Pons (tissue), 1 donor: ENCODE data around the gene AGPAT1.
"Not testable (repeated sequence)": the region's sequence is repeated elsewhere in the genome, so short reads cannot be mapped to it uniquely, and the experiment has no call there.

Experiments
- DNase-seq: peaks from one replicate; pipeline ENCODE4 v3.0.0-alpha.2; 2016; ENCODE audit warnings: low spot score

The AGPAT1 gene

DNA sequence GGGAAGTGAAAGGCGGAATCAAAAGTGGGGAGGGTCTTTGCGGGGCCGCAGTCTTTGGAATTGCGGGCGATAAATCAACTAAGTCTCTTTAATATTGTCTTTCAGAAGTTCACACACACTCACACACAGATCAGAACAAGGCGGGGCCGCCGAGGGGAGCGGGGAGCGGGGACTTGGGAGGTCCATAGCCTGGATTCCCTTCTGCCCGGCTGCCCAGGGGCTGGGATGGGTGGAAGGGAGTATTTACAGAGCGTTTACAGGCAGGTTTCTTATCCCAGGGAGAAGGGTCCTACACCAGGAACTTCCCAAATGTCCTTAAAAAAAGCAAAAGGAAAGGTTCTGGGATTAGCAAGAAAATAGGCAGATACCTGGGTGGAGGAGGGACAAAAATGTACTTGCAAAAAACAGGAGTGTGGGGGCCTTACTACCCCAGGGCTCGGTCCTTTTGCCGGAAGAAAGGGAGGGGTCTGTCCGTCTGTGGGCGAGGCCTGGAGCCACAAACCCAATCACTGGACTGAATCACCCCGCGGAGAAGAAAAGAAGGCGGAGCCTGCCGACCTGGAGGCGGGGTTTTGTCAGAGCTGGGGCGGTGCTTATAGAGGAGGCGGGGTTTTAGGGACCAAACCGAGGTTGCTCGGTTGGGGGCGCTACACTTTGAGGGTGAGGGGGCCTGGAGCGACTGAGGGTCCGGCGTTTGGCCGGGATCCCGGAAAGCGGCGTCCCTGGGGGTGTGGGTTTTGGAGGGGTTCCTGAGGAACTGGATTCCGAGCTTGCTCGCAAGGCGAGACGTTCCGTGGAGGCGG is 27.4 kb downstream of the AGPAT1 start:
- no peak for DNase-seq

GRCh38 chr6:32147401-32148132 is 28.3 kb downstream of the AGPAT1 start:
- no peak for DNase-seq

GRCh38 chr6:32146687-32147086 is 29.2 kb downstream of the AGPAT1 start:
- no peak for DNase-seq

- no peak for DNase-seq
Observed at GRCh38 chr6:32146287-32146686, 29.6 kb downstream of the AGPAT1 start.

DNA sequence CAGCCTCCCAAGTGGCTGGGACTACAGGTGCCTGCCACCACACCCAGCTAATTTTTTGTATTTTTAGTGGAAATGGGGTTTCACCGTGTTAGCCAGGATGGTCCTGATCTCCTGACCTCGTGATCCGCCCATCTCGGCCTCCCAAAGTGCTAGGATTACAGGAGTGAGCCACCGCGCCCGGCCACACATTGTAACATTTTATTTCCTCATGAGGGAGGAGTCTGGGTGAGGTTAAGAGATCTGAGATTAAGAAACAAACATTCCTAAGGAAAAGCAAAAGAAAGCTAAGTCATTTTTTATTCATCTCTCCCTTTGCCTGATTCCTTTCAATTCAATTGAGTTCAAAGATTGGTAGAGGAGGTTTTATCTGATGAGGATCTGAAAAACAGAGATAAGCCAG is 31.6 kb downstream of the AGPAT1 start:
- DNase-seq, result not testable (repeated sequence)

GRCh38 chr6:32140420-32141046 is 35.4 kb downstream of the AGPAT1 start:
- no peak for DNase-seq

DNA sequence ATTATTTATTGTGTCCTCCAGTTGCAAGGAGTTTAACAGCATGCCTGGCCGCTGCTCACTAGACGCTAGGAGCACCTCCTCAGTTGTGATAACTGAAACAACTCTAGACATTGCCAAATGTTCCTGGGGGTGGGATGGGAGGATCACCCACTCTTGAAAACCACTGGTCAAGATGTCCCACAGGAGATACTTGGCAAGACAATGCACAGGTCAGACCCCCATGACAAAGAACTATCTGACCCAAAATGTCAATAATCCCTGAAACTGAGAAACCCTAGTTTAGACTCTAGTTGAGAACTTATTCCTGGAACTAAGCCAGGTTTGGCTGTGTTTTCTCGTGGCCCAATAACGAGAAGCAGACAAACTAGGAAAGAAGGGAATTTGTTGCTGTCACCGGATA is 36.3 kb downstream of the AGPAT1 start:
- no peak for DNase-seq

- DNase-seq, result no peak
Observed at GRCh38 chr6:32137454-32137853, 38.4 kb downstream of the AGPAT1 start.

- no peak for DNase-seq
Observed at GRCh38 chr6:32133786-32134185, 42.1 kb downstream of the AGPAT1 start.

GRCh38 chr6:32132110-32132509 is 43.8 kb downstream of the AGPAT1 start:
- DNase-seq, result no peak

DNA sequence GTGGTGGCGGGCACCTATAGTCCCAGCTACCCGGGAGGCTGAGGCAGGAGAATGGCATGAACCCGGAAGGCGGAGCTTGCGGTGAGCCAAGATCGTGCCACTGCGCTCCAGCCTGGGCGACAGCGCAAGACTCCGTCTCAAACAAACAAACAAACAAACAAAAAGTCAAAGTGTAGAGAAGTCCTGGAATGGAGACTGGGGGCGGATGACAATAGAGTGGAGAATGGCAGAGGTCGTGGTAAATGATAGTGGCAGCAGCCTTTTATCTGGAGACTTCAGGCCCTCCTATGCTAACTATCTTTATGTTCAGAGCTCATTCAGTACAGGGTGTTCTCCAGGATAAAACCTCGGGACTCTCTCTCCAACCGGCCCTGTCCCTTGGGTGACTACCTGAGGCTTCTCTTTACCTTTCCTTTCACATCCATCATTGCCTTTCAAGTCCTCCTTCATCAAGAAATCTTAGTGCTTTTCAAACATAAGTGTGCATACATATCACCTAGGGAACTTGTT is 44.4 kb downstream of the AGPAT1 start:
- DNase-seq, result no peak

- DNase-seq, result no peak
Observed at GRCh38 chr6:32129297-32130088, 46.4 kb downstream of the AGPAT1 start.

- DNase-seq, result no peak
Observed at GRCh38 chr6:32128751-32129296, 47.1 kb downstream of the AGPAT1 start.

GRCh38 chr6:32127717-32128592 is 47.9 kb downstream of the AGPAT1 start, which contains the start of gene ATF6B:
Gene ATF6B (minus strand): TSS chr6:32128246. CDS start chr6:32128207, 39 bp downstream.
- DNase-seq, result peak; percentile 100

DNA sequence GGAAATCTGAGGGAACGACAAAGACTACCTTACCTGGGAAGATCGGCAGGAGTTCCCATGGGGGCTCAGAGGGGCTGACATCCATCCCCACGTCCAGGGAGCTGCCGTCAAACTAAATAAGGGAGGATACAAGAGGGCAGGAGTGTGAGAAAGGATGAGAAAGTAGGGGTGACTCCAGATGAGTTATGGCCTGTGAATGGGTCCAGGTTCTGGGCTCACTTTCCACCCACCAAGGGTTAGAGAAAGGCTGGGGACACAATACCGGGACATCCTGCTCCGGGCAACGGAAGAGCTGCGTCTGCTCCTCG is 48.5 kb downstream of the AGPAT1 start:
- no peak for DNase-seq

- no peak for DNase-seq
Observed at GRCh38 chr6:32126880-32127279, 49.0 kb downstream of the AGPAT1 start.

- DNase-seq, result no peak
Observed at GRCh38 chr6:32123681-32124080, 52.2 kb downstream of the AGPAT1 start.

DNA sequence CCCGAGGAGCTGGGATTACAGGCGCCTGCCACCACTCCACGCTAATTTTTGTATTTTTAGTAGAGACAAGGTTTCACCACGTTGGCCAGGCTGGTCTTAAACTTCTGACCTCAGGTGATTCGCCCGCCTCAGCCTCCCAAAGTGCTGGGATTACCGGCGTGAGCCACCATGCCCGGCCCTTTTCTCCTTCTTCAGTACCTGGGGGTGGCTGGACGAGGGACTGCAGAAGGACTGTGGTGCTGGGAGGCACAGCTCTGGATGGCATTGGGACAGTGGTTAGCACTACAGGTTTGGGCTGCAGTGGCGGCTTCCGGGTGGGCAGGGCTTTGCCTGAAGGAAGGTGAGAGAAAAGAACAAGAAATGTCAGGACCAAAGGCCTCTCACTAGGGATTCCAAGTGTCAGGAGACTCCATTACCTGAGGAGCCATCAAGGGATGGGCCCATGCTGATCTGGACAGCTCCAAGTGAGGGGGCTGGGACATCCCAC is 55.3 kb downstream of the AGPAT1 start:
- DNase-seq, result no peak

DNA sequence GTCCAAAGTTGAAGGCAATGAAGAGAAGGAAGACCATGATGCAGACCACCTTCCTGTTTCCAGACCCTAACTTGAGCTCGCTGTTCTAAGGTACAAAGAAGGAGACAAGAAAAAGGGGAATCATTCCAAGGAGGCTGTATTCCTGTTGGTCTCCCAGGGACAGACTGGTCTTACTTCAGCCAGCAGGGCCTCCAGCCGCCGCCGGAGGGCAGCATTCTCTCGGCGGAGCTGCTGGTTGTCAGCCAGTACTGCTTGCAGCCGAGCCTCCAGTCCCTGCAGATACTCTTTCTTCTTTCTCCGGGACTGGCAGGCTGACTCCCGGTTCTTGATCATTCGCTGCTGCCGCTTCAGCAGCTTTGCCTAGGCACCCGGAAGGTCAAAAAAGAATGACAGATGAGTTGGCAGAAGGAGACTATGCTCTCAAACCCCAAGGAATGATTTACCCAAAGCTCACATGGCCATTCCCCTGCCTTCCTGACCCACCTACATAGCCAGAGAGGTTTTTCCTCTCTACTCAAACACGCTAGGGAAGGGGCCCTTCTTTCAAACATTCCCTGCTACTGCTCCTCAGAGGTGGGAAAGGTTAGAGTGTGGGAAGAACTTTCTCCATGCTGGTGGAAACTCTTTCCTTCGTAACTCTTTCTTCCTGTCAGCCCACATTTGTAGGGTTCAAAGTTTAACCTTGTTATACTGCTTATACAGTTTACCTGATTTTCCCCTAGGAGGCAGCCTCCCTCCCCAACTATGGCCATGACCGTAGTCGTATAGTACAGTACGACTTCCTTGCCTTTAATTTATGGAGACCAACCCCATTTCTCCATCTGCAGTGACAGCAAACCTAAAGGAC is 56.9 kb downstream of the AGPAT1 start:
- DNase-seq, result peak; percentile 84
